ENCODE results near the gene NOS1.
"Not testable (repeated sequence)": the region's sequence is repeated elsewhere in the genome, so short reads cannot be mapped to it uniquely, and the experiment has no call there.

The NOS1 gene

DNA sequence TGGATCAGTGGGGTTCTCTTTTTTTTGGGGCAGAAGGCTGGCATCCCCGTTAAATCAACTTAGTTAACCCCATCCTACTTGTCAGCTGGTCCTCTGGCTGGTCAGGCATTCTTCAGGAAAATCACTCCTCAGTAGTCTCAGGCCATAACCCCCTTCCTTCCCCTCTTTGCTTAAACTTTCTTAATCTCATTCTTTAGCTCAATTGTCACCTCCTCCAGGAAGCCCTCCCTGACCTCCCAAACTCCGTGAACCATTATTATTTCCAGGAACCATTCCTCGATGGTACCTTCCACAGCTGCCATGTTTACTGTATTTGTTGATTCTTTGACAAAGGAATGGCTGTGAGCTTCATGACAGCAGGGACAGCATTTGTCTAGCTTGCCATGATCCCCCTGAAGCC, 98.7 kb downstream of the NOS1 start:
- no peak for DNase-seq (ENCODE audit: low read depth in 2 of 2)

DNA sequence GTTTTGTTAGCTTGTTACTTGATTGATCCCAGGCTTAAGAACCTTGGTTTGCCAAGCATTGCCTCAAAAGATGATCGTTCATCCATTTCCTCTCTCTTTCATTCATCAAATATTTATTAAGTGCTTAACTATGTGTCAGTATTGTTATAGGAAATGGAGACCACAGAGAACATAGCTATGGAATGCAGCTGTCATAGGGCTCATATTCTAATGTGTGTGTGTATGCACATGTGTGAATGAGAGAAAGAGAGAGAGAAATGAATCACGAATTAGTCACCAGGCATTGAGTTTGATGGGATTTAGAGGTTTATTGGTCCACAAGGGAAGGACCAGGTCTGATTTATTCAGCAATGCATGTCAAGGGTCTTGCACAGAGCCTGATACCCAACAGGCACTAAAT, 100.2 kb downstream of the NOS1 start:
- DNase-seq (ENCODE audit: low read depth in 2 of 2): no peak

DNA sequence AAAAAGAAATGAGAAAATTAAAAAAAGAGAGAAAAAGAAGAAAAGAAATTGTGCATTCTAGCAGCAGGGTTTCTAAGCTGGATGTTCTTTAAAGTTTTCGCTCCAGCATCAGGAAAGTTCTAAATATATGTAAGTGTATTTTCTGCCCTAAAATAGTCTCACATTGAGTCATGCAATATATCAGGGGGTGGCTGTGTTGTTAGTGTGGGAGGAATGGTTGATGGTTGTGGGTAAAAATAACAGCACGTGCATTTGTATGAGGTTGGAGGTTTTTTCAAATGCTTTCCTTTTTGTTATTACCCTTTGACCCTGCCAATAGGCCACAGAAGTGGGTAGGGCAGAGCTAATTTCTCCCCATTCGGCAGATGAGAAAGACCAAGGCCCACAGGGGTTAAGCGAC, 106.0 kb downstream of the NOS1 start:
- DNase-seq (ENCODE audit: low read depth in 2 of 2): no peak

DNA sequence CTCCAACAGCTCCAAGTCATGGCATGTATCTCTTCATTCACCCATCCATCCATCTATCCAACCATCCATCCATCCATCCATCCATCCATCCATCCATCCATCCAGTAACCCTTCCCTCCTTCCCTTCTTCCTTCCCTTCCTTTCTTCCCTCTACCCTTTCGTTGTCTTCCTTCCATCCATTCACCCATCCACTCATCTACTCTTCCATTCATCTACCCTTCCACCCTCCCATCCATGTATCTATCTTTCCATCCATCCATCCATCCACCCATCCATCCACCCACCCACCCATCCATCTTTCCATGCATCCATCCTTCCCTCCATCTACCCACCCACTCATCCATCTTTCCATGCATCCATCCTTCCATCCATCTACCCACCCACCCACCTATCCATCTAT, 117.9 kb downstream of the NOS1 start:
- DNase-seq (ENCODE audit: low read depth in 2 of 2): no peak

DNA sequence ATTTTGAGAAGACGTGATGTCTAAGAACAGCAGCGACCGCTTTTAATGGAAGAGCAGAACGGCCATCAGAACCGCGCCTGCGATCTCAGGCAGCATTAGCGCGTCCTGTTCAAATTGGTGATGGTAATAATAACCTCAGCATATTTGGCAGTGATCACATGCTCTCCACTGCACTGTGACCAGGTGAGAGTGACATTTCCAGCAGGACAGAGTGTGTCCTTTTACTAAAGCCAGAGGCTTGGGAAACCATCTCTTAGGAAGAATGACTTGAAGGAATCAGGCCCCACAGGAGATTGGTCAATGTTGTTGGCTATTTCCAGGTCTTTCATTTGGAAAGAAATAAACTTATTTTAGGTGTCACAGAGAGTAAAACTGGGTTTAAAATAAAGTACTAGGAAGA, 119.7 kb downstream of the NOS1 start:
- DNase-seq (ENCODE audit: low read depth in 2 of 2): no peak

DNA sequence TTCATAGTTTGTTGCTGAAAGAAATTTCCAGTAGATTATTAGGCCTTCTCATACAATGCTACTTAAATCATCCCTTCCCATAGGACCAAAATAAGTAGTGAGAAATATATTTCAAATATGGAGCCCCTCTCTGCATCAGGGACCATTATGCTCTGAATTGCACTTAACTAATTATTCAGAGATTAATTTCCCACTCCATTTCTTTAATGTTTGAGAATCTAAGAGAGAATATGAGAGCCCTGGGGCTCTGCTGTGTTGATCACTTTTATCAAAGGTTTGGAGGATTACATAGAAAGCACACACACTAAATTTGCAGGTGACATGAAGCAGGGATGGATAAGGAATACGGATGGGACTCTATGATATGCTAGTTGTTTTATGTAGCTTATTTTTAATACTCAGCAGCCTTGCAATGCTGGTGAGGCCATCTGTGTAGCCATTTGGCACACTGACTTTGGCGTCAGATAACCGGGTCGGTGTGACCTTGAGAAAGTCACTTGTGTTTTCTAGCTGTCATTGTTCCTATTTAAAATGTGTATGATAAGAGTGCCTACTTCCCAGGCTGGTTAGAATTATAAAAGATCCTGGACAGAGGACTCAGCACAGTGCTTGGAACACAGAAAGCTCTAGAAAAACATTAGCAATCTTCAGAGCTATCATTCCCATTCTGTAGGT, 121.2 kb downstream of the NOS1 start:
- no peak for DNase-seq (ENCODE audit: low read depth in 2 of 2)

DNA sequence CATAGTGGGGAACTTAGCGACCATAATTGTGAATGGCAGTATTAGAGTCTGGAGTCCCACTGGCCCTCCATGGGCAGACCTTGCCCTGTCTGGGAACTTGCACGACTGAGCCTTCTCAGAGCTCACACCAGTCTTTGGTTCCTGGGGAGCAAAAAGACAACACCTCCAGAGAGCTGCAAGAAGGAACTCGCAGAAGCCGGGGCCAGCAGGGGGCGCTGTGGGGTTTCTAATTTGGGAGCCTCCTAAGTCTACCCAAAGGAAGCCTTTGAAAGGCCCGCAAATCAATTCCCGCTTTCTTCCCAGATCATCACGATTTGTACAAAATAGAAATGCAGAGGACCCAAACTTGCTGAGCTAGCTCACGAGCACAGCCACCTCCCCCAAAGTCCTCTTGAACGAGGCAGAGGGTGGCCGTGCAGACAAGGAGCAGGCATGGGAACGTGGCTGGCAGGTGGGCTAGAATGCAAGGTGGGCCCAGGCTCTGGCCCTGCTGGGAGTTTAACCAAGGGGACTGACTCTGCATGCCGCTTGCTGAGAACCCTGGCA, 124.9 kb downstream of the NOS1 start:
- DNase-seq (ENCODE audit: low read depth in 2 of 2): peak; percentile 48 to 57

DNA sequence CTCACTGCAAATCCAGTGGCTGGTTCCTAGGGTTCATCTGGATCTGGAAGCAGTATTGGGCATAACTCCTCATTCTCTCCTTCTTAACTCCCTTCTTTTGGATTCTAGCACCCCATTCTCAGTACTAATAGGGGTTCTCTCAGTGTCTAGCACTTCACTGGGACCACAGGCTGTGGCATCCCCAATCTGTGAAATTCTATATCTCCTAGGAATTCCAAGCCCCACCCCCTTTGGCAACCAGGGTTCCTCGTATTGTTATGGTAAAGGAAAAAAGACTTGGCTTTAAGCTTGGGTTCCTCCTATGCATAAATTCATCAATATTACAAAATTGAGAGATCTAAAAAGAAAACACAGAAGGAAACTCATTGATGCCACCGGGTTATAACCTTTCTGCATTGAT, 126.2 kb downstream of the NOS1 start:
- DNase-seq (ENCODE audit: low read depth in 2 of 2): no peak

DNA sequence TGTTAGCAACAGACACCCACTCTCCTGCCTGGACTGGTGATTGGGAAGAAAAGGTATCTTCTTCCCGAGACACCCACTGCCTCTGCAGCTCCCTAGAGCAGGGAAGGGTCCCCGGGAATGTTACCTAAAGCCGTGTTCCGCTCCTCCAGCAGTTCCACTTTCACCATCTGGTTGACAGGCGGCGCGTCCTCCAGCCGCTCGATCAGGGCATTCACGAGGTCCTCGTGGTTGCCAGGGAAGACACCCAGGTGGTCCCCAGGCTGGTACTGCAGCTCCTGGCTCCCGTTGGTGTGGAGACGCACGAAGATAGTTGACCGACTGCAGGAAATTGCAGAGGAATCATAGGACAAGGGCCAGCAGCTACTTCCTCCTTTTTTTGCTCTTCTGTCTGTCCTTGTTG, 127.0 kb downstream of the NOS1 start:
- DNase-seq (ENCODE audit: low read depth in 2 of 2): no peak

DNA sequence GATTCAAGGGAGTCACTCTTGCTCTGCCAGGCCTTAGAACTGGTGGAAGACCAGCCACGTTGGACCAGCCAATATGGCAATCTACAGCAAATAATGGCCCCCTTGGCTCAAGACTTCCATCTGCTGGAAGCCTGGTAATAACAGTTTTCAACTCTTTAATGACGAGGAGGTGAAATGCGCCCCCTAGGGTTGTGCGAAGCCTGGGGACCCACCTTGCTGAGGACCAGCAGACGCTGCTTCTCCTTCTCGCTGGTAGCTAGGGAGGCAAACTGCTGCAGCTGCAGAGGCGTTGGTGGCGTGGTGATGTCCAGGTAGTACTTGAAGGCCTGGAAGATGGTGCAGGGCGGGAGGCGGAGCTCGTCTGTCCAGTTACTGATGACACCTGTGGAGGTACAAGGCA, 129.7 kb downstream of the NOS1 start:
- DNase-seq (ENCODE audit: low read depth in 2 of 2): no peak

DNA sequence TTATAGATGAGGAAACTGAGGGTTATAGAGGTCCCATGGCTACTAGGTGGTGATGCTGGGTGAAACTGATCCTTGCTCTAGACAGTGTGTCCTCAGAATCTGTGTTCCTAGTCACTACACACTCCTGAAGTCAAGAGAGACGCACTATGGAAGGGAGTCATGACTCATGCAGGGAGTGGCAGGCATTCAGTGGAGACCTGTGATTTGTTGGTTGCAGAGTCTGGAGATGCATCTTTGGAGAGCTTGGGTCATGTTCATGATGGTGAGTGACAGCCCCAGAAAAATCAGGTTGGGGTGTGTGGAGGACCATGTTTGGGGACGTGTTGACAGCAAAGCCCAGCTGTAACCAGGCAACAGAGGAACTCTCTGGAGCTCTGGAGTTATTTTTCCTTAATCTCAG, 133.2 kb downstream of the NOS1 start:
- no peak for DNase-seq (ENCODE audit: low read depth in 2 of 2)

DNA sequence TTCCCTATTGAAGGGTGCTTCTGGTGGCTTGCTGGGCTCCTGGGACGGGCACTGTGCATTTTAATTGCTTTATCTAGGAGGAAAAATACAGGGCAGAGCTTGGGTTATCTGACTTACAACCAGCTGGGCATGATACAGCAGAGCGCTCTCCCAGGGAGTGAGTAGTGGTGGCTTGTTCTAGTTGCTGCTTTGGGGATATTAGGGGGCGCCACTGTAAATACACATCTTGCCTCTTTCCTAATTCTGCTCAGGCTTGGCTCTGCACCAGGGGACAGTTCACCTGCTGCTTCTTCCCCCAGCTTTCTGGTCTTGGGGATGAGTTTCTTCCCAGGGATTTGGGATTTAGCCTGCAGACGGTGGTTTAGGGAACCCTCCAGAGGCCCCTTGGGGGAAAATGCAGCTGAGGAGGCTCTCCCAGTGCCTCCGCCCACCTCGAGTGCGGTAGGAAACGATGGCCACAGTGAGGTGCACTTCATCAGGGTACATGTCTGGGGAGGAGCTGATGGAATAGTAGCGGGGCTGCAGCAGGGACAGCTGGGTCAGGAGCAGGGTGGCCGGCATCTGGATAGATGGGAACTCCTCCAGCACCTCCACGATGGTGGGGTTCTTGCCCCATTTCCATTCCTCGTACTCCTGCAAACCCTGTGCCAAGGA, 134.3 kb downstream of the NOS1 start:
- DNase-seq (ENCODE audit: low read depth in 2 of 2): no peak

DNA sequence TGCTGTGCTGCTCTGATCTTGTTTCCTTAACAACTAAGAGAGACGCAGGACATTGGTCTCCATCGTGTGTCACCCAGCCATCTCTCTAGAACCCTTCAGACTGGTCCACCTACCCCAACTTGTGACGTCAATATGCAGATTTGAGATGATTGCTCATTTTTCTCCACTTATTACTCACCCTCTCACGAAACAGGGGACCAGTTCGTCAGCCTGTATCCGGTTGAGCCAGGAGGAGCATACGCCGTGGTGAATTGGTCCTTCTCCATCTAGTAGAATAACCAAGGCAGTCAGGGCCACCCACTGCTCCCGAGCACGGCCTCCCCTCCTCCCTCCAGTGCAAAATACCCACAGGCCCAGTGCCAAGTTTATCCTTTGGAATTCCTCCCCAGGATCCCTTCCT, 134.9 kb downstream of the NOS1 start:
- no peak for DNase-seq (ENCODE audit: low read depth in 2 of 2)

DNA sequence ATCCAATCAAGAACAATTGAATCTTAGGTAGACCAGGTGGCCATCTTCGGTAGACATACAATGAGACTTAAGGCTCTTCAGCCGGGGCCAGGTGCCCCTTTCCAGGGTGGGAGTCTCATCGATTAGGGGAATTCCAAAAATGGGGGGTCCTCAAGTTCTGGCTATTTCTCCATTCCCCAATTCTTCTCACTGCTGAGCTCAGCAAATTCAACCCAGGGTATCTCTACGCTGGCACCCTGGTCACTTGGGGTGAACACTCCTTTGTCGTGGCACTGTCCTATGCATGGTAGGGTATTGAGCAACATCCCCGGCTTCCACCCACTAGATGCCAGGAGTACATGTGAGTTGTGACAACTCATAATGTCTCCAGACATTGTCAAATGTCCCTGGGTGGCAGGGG, 136.2 kb downstream of the NOS1 start:
- DNase-seq (ENCODE audit: low read depth in 2 of 2): no peak

DNA sequence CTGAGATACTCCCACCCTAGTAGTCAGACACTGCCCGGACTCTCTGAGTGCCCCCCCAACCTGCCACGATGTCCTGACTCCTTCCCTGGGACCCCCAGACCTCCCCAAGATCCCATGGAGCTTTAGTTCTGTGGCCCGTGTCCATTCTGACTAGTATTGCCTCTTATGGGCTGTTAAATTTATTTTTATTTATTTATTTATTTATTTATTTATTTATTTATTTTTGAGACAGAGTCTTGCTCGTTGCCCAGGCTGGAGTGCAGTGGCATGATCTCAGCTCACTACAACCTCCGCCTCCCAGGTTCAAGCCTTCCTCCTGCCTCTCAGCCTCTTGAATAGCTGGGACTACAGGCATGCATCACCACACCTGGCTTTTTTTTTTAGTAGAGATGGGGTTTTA, 140.5 kb downstream of the NOS1 start:
- not testable (repeated sequence) for DNase-seq (ENCODE audit: low read depth in 2 of 2)

DNA sequence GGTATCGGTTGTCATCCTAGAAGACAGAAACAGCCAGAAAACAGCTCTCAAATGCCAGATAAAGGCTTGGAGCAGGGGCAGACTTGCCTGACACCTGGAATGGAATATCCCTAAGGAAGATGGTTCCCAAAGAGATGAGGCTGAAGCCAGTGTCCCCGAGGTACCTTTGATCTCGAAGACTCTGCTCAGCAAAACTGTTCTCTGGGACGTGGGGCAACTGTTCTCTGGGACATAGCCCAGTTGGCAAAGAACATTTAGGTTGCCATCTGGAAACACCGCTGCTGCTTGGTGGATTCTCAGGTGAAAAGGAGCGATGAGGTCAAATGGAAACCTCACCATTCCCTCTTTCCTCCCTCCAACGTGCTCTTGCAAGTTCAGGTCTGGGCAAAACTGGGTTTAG, 143.3 kb downstream of the NOS1 start:
- DNase-seq (ENCODE audit: low read depth in 2 of 2): no peak

DNA sequence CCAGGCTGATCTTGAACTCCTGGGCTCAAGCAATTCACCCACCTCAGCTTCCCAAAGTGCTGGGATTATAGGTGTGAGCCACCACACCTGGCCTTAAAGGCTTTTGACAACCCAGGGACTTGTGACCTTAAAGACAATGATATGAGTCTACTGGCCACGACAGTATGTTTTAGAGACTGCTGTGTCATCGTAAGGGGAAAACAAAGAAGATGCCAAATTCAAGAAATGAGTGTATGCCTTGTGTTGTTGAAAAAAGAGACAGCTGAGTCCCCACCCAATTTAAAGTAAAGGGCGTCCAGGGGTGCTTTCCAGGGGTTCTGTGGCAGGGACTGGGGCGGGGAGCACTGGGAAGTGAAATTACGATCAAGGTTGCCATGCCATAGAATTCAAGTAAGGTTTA, 144.7 kb downstream of the NOS1 start:
- no peak for DNase-seq (ENCODE audit: low read depth in 2 of 2)

DNA sequence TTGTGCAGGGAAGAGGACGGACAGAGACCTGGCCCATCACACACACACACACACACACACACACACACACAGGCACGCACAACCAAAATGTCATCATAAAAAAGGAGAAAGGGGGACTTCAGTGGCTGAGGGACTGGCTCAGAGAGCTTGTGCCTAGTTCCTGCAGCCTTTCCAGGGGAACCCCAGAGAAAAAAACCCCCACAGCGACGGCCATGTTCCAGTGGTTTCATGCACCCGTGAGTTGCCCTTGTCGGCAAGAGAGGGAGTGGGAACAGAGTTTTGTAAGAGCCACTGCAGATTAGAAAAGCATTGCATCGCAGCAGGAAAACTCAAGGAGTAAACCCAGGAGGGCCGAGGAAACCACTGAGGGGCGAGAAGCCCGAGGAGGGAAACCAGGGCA, 146.6 kb downstream of the NOS1 start:
- DNase-seq (ENCODE audit: low read depth in 2 of 2): no peak

DNA sequence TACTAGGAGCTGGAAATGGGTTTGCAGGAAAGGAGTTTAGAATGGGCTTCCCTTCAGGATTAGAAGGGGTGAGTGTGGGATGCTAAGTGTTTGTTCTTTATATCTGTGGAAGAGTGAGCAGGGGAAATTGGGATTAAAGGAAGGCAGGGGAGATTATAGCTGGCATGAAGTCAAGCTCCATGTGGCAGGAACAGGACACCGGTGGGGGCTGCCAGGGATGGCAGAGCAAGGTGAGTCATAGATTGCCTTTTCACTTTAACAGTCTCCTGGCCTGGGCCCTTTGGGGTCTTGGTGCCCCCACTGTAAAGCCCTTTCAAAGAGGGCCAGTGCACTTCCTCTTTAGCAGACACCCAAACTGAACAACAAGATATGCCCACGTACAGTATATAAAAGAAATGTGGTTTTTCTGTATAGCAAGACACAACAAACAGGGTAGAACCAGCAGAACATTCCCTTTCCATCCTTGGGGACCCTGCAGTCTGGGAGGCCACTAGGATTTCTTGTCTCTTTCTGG, 148.1 kb downstream of the NOS1 start:
- DNase-seq (ENCODE audit: low read depth in 2 of 2): no peak

DNA sequence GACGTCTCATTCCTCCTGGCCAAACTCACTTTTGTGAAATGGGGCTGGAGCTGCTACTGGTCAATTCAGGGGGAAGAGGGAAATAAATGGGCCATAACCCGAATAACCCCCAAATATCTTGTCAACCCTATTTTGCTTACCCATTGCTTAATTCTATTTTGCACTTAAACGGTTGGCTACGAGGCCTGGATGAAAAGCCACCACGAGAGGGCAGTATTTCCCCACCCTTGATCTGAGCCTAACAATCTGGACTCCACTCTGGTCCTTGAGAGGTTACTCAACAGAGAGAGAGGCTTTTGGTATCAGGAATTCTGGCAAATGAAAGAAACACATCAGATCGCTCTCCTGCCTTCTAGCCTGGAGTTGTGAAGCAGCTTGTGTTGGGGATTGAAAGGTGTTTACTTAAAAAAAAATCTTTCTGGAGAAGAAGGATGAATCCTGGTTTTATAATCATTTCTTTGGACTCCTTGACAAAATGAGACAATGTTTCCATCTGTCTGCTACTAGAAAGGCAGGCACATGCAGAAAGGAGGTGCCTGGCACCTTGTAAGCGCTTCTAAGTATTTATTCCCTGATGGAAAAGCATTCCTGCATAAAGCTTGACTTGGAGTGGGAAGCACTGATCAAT, 148.7 kb downstream of the NOS1 start:
- no peak for DNase-seq (ENCODE audit: low read depth in 2 of 2)

DNA sequence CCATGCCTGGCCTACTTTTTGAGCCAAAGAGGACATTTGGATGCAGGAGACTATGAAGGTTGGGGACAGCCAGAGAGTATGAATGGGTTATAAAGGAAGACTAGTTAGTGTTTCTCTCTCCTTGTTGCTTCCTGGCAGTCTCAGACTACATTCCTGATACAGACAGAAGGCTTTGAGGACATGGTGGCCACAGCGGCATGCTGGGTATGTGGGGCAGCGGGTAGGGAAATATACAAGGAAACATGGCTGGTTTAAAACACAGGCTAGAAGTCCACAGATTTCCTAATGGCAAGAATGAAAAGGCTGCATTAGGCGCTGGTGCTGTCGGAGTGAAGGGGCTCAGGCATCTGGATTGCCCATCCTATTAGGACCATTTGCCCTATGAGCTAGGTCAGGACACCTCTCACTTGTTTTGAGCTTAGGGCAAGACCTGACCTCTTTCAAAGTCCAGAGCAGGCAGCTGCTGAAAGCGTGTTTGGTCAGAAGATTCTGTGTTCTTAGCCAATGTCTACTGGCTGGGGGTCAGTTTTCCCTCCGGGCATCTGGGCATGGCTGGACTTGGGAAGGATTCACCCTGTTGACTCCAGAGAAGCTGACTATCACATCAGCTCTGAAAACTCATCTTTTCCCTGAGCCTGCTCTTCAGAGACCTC, 151.0 kb downstream of the NOS1 start:
- no peak for DNase-seq (ENCODE audit: low read depth in 2 of 2)

DNA sequence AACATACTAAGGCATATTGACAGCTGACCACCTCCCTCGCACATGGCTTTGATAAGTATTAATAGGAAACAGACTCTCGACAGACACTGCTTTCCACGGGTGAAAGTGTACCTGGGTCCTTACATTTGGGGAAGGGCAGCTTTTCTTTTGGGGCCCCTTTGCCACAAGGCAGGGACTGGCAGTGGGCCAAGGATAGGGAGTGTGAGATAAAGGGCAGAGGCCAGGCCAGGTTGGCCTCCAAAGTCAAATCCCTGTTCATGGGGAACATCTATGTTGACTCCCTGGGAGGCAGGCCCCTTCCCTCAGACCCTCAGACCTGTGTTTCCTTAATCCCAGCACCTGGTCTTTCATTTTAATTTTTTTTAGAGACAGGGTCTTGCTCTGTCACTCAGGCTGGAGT, 151.8 kb downstream of the NOS1 start:
- DNase-seq (ENCODE audit: low read depth in 2 of 2): no peak

Data from stimulated activated CD8-positive, alpha-beta memory T cell treated with anti-CD3 and anti-CD28 coated beads, Interleukin-15, amount 100 ng/mL, for 48 hours (primary cell).